ENCODE measurements around the gene OR1L4.

Gene OR1L4, protein sequence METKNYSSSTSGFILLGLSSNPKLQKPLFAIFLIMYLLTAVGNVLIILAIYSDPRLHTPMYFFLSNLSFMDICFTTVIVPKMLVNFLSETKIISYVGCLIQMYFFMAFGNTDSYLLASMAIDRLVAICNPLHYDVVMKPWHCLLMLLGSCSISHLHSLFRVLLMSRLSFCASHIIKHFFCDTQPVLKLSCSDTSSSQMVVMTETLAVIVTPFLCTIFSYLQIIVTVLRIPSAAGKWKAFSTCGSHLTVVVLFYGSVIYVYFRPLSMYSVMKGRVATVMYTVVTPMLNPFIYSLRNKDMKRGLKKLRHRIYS

GRCh38 chr9:122723690-122724089 is at the start of gene OR1L4:
Gene OR1L4, plus strand, starts transcription at chr9:122723990. Its CDS starts 0 bp downstream, at chr9:122723990.
- DNase-seq (ENCODE audit: low spot score) = no peak

DNA sequence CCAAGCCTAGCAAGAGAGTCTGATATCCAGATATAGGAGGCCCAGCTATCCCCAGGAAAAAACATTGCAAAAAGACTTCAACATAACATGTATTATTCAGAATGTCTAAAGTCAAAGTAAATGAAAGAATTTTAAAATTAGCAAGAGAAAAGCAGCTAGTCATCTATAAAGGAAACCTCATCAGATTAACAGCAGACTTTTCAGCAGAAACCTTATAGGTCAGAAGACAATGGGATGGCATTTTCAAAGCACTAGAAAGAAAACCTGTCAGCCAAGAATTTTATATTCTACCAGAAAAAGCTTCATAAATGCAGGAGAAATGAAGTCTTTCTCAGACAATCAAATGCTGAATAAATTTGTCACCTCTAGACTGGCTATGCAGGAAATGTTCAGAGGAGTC is 38.9 kb upstream of the OR1L4 start:
- DNase-seq (ENCODE audit: low spot score) = no peak

DNA sequence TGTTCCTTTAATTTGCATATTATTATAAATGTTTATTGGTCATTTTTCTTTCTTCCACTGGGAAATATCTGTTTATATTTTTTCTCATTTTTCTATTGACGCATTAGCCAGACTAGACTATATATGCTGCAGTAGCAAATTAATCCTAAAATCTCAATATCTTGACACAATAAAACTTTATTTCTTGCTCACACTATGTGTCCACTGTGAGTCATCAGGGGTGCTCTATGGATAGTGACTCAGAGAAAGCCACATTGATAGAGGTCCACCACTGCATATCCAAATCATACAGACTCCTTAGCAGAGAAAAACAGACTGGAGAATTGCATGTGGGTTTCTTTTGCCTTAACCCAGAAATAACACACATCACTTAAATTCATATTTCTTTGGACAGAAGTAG is 28.1 kb upstream of the OR1L4 start:
- no peak for DNase-seq (ENCODE audit: low spot score)

- no peak for DNase-seq (ENCODE audit: low spot score)
These were observed 5.8 kb upstream of the OR1L4 start for GRCh38 chr9:122718038-122718437.

DNA sequence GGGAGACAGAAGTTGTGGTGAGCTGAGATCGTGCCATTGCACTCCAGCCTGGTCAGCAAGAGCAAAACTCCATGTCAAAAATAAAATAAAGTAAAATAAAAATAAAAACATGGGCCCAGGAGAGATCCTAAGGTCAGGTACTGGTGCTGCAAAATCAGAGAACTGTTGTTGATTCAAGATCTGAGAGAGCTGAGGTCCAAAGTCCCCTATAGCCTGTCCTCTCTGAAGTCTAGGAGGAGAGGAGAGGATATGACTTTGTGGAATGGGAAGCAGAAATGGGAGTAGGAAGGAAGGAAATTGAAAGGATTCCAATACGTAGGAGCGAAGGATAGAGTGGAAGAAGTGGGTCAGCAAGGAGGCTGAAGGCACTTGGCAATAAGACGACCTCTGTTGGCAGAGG is 4.6 kb upstream of the OR1L4 start:
- DNase-seq (ENCODE audit: low spot score) = no peak

- DNase-seq (ENCODE audit: low spot score) = no peak
These were observed 18.2 kb downstream of the OR1L4 start, which contains the start of gene OR1L6 for GRCh38 chr9:122742003-122742402. Gene OR1L6, plus strand, starts transcription at chr9:122742303. Its CDS starts 7,545 bp downstream, at chr9:122749848.

DNA sequence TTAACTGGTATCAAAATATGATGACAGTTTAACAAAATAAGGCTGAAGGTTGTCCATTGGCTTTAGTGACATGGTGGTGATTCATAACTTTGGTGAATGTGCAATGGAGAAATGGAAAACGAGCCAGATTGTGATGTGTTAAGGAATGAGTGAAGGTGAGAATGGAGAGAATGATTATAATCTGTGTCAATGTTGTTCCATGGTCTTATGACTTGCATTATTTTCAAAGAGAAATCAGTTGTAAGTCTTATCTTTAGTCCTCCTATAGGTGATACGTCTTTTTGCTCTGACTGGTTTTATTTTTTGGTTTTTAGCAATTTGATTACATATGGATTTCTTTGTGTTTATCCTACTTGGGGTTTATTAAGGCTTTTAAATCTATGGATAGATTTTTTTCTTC is 31.0 kb downstream of the OR1L4 start:
- DNase-seq (ENCODE audit: low spot score) = no peak

DNA sequence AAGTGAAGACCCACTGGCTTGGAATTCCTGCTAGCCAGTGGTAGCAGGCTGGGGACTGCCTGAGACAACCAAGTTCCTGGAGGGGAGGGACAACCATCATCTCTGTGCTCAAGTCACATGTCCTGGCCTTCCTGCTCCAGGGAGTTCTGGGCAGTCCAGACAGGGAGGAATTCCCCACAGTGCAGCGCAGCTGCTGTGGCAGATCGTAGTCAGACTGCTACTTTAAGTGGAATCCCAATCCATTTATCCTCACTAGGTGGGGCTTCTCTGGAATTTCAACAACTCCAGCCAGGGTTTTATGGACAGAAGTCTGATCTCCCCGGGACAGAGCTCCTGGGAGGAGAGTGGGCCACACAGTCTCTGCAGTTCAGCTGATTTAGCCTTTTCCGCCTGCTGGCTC is 44.0 kb downstream of the OR1L4 start:
- no peak for DNase-seq (ENCODE audit: low spot score)
